SK-N-SH treated with all-trans-retinoic acid at 6 μM for 48 hours (cell line): ENCODE results near the gene CBFA2T2.

Experiments
- ATAC-seq: fragments of 200-7000 bp; cut with Tn5 transposase; 3 replicates; pipeline ENCODE4 v1.9.1; 2020; ENCODE audit warnings: mild to moderate bottlenecking, moderate library complexity
- ARNTL ChIP-seq: fragments of 450-650 bp; formaldehyde crosslinking; IDR thresholded peaks from 2 replicates; pipeline ENCODE4 v1.5.0; 2020; ENCODE audit warnings: low read depth, mild to moderate bottlenecking, moderate library complexity, borderline replicate concordance
- BACH2 ChIP-seq: fragments of 250-450 bp; sonication (Bioruptor Pico); IDR thresholded peaks from 2 replicates; pipeline ENCODE4 v1.9.0; 2021; ENCODE audit warnings: mild to moderate bottlenecking, borderline replicate concordance
- CSDC2 ChIP-seq: fragments of 250-450 bp; sonication (Bioruptor Pico); IDR thresholded peaks from 2 replicates; pipeline ENCODE4 v1.5.0; 2020; ENCODE audit warnings: mild to moderate bottlenecking, moderate library complexity
- CSRNP3 ChIP-seq: fragments of 250-450 bp; sonication (Bioruptor Pico); IDR thresholded peaks from 2 replicates; pipeline ENCODE4 v1.5.1; 2021; ENCODE audit warnings: mild to moderate bottlenecking, moderate library complexity
- ESRRG ChIP-seq: fragments of 250-450 bp; sonication (Bioruptor Pico); IDR thresholded peaks from 2 replicates; pipeline ENCODE4 v1.6.1; 2021; ENCODE audit warnings: mild to moderate bottlenecking
- GLIS3 ChIP-seq: fragments of 250-450 bp; sonication (Bioruptor Pico); IDR thresholded peaks from 2 replicates; pipeline ENCODE4 v1.5.0; 2020; ENCODE audit warnings: mild to moderate bottlenecking, moderate library complexity
- ISL1 ChIP-seq: fragments of 250-450 bp; sonication (Bioruptor Pico); IDR thresholded peaks from 2 replicates; pipeline ENCODE4 v2.1.2; 2022; ENCODE audit warnings: mild to moderate bottlenecking, moderate library complexity
- PPARA ChIP-seq: fragments of 250-450 bp; sonication (Bioruptor Pico); IDR thresholded peaks from 2 replicates; pipeline ENCODE4 v1.5.0; 2020; ENCODE audit warnings: mild to moderate bottlenecking, borderline replicate concordance
- RARB ChIP-seq: fragments of 250-450 bp; sonication (Bioruptor Pico); IDR thresholded peaks from 2 replicates; pipeline ENCODE4 v1.8.0; 2021; ENCODE audit warnings: mild to moderate bottlenecking, moderate library complexity
- SNAI2 ChIP-seq: fragments of 250-450 bp; sonication (Bioruptor Pico); IDR thresholded peaks from 2 replicates; pipeline ENCODE4 v1.5.0; 2020; ENCODE audit warnings: mild to moderate bottlenecking, moderate library complexity
- TCF4 ChIP-seq: fragments of 250-450 bp; sonication (Bioruptor Pico); IDR thresholded peaks from 2 replicates; pipeline ENCODE4 v1.8.0; 2021; ENCODE audit warnings: mild to moderate bottlenecking, moderate library complexity, borderline replicate concordance
- TOX ChIP-seq: fragments of 250-450 bp; sonication (Bioruptor Pico); IDR thresholded peaks from 2 replicates; pipeline ENCODE4 v1.8.0; 2021; ENCODE audit warnings: mild to moderate bottlenecking, moderate library complexity, borderline replicate concordance
- TSHZ2 ChIP-seq: fragments of 250-450 bp; sonication (Bioruptor Pico); IDR thresholded peaks from 2 replicates; pipeline ENCODE4 v1.5.0; 2020; ENCODE audit warnings: mild to moderate bottlenecking, moderate library complexity
- ZC3H10 ChIP-seq: fragments of 250-450 bp; sonication (Bioruptor Pico); IDR thresholded peaks from 2 replicates; pipeline ENCODE4 v1.5.1; 2021; ENCODE audit warnings: mild to moderate bottlenecking, moderate library complexity
- ZFP3 ChIP-seq: fragments of 250-450 bp; sonication (Bioruptor Pico); IDR thresholded peaks from 2 replicates; pipeline ENCODE4 v1.5.0; 2020; ENCODE audit warnings: mild to moderate bottlenecking, moderate library complexity
- ZFP30 ChIP-seq: fragments of 450-650 bp; formaldehyde crosslinking; IDR thresholded peaks from 2 replicates; pipeline ENCODE4 v1.5.0; 2022; ENCODE audit warnings: mild to moderate bottlenecking, moderate library complexity
- ZNF565 ChIP-seq: fragments of 450-650 bp; formaldehyde crosslinking; conservative IDR thresholded peaks from 2 replicates; pipeline ENCODE4 v1.5.0; 2020; ENCODE audit warnings: low read depth, mild to moderate bottlenecking, moderate library complexity
- ZNF70 ChIP-seq: fragments of 450-650 bp; formaldehyde crosslinking; IDR thresholded peaks from 2 replicates; pipeline ENCODE4 v1.5.0; 2020; ENCODE audit warnings: mild to moderate bottlenecking, moderate library complexity
- ZNF8 ChIP-seq: fragments of 450-650 bp; formaldehyde crosslinking; IDR thresholded peaks from 2 replicates; pipeline ENCODE4 v1.5.0; 2020; ENCODE audit warnings: mild to moderate bottlenecking, moderate library complexity
- TF ChIP-seq, protein P1 (sequence below): fragments of 250-450 bp; sonication (Bioruptor Pico); IDR thresholded peaks from 2 replicates; pipeline ENCODE4 v1.5.1; 2020; ENCODE audit warnings: low read depth, mild to moderate bottlenecking, moderate library complexity
- TF ChIP-seq, protein P2 (sequence below): fragments of 250-450 bp; sonication (Bioruptor Pico); IDR thresholded peaks from 2 replicates; pipeline ENCODE4 v1.8.0; 2021; ENCODE audit warnings: low read depth, mild to moderate bottlenecking, moderate library complexity, borderline replicate concordance

CBFA2T2 gene

DNA sequence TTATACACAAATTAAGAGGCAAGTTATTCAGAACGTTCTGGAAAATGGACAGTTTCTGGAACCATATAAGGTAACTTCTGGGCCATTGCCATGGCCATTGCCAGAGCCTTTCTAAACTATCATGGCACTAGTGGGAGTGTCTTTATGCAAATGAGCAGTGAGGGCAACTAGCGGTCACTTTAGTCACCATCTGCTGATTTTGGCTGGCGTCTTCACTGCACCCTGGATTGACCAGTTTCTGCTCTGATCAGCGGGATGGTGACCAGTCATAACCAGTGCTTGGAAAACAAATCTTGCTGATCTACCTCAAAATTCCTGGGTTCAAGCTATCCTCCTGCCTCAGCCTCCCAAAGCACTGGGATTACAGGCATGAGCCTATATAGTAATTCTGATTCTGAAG lies 39.0 kb upstream of the CBFA2T2 start:
- peak; percentile 47; the same call in 1 of the 3 replicates for ATAC-seq
- TF ChIP-seq ZNF565 (CRISPR knock-in tag) (no peak), ZFP30 (CRISPR knock-in tag) (no peak), TSHZ2 (CRISPR knock-in tag) (no peak), TOX (CRISPR knock-in tag) (no peak), BACH2 (CRISPR knock-in tag) (no peak), ZNF70 (no peak)
- TF ChIP-seq, protein P1, sequence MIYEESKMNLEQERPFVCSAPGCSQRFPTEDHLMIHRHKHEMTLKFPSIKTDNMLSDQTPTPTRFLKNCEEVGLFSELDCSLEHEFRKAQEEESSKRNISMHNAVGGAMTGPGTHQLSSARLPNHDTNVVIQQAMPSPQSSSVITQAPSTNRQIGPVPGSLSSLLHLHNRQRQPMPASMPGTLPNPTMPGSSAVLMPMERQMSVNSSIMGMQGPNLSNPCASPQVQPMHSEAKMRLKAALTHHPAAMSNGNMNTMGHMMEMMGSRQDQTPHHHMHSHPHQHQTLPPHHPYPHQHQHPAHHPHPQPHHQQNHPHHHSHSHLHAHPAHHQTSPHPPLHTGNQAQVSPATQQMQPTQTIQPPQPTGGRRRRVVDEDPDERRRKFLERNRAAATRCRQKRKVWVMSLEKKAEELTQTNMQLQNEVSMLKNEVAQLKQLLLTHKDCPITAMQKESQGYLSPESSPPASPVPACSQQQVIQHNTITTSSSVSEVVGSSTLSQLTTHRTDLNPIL = no peak

DNA sequence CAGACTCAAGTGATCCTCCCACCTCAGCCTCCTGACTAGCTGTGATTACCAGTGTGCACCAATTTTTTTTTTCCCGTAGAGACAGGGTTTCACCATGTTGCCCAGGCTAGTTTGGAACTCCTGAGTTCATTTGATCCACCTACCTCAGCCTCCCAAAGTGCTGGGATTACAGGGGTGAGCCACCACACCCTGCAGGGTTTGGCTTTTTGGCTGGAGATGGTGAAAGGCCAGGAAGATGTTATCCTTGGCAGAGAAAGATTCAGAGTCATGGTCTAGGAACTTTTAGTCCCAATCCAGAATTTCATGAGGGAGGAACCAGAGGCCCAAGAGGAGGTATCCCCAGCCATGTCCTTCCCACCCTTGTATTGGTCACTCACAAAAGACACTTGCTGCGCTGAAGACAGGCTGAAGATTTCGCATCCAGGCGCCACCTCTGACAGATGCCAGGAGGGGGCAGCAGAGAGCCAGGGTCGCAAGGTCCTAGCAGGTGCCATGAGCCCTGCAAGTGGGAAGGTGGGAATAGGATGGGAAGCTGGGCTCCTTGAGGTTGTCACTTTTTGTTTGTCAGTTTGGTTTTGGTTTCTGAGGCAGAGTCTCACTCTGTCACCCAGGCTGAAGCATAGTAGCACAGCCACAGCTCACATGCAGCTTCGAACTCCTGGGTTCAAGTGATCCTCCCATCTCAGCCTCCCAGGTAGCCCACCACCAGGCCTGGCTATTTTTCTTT lies 32.8 kb upstream of the CBFA2T2 start:
- peak; percentile 99 for ATAC-seq
- peak; percentile 37; the same call in 1 of the 2 replicates for TF ChIP-seq SNAI2
- TF ChIP-seq, all 23 proteins: peak for 1; not testable (repeated sequence) for 22

DNA sequence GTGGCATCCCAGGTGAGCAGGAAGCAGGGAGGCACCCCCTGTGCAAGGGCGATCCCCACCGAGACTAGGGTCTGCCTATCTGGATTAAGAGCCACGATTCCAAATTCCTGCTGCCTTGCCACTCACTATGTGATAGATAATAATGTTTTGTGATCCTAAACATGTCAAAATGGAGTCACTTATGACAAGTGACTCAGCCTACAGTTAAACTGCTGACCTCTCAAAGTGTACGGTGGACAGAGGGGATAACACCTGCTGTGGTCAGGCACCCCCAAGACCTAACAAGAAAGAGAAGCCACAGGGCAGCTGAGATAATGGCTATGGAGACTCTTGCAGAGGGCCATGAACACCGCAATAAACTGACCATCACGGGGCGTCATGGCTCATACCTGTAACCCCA lies 30.3 kb upstream of the CBFA2T2 start:
- TF ChIP-seq ESRRG (CRISPR knock-in tag) (no peak), CSRNP3 (CRISPR knock-in tag) (no peak), ZFP3 (CRISPR knock-in tag) (no peak), ZFP30 (CRISPR knock-in tag) (no peak), PPARA (CRISPR knock-in tag) (no peak), SNAI2 (no peak), ZC3H10 (CRISPR knock-in tag) (no peak), TSHZ2 (CRISPR knock-in tag) (no peak), ZNF8 (no peak), ISL1 (CRISPR knock-in tag) (no peak), CSDC2 (CRISPR knock-in tag) (no peak), GLIS3 (no peak), BACH2 (CRISPR knock-in tag) (no peak), TCF4 (CRISPR knock-in tag) (no peak), TOX (CRISPR knock-in tag) (no peak), ARNTL (CRISPR knock-in tag) (no peak), ZNF70 (no peak), RARB (no peak)
- TF ChIP-seq, protein P1 = no peak
- TF ChIP-seq, protein P2, sequence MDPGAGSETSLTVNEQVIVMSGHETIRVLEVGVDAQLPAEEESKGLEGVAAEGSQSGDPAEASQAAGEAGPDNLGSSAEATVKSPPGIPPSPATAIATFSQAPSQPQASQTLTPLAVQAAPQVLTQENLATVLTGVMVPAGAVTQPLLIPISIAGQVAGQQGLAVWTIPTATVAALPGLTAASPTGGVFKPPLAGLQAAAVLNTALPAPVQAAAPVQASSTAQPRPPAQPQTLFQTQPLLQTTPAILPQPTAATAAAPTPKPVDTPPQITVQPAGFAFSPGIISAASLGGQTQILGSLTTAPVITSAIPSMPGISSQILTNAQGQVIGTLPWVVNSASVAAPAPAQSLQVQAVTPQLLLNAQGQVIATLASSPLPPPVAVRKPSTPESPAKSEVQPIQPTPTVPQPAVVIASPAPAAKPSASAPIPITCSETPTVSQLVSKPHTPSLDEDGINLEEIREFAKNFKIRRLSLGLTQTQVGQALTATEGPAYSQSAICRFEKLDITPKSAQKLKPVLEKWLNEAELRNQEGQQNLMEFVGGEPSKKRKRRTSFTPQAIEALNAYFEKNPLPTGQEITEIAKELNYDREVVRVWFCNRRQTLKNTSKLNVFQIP = no peak
- no peak for ATAC-seq
